ENCODE measurements around the gene KLF17.

DNA sequence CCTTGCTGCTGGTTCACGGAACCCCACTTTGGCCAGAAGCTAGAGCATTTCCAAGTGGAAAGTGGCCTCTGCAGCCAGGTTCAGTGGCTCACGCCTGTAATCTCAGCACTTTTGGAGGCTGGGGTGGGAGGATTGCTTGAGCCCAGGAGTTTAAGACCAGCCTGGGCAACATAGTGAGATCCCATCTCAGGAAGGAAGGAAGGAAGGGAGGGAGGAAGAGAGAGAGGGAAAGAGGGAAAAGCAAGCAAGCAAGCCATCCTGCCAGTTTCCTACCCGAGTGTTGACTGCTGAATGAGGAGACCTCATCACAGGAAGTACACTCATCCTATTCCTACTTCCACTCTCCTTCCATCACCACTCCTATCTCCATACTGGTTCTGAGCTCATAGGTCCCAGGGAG lies 12.8 kb upstream of the KLF17 start:
- TF ChIP-seq FOXM1 (IDR thresholded peaks at IDR 0.05; ENCODE audit: borderline replicate concordance, low read depth) (no peak), RAD21 (IDR thresholded peaks at IDR 0.05; ENCODE audit: low read depth) (no peak), EGR1 (IDR thresholded peaks at IDR 0.05) (no peak), CREB1 (IDR thresholded peaks at IDR 0.05; ENCODE audit: low read depth) (no peak), CEBPB (IDR thresholded peaks at IDR 0.05) (no peak), TAF1 (IDR thresholded peaks at IDR 0.05; ENCODE audit: low read depth) (no peak), TCF12 (IDR thresholded peaks at IDR 0.05; ENCODE audit: low read depth) (no peak), EP300 (IDR thresholded peaks at IDR 0.05; ENCODE audit: borderline replicate concordance) (no peak), ZBTB7A (IDR thresholded peaks at IDR 0.05; ENCODE audit: low read depth) (no peak), YY1 (IDR thresholded peaks at IDR 0.05; ENCODE audit: low read depth) (no peak)
- TF ChIP-seq, protein P1, sequence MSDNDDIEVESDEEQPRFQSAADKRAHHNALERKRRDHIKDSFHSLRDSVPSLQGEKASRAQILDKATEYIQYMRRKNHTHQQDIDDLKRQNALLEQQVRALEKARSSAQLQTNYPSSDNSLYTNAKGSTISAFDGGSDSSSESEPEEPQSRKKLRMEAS (IDR thresholded peaks at IDR 0.05) = no peak
- TF ChIP-seq, protein P2, sequence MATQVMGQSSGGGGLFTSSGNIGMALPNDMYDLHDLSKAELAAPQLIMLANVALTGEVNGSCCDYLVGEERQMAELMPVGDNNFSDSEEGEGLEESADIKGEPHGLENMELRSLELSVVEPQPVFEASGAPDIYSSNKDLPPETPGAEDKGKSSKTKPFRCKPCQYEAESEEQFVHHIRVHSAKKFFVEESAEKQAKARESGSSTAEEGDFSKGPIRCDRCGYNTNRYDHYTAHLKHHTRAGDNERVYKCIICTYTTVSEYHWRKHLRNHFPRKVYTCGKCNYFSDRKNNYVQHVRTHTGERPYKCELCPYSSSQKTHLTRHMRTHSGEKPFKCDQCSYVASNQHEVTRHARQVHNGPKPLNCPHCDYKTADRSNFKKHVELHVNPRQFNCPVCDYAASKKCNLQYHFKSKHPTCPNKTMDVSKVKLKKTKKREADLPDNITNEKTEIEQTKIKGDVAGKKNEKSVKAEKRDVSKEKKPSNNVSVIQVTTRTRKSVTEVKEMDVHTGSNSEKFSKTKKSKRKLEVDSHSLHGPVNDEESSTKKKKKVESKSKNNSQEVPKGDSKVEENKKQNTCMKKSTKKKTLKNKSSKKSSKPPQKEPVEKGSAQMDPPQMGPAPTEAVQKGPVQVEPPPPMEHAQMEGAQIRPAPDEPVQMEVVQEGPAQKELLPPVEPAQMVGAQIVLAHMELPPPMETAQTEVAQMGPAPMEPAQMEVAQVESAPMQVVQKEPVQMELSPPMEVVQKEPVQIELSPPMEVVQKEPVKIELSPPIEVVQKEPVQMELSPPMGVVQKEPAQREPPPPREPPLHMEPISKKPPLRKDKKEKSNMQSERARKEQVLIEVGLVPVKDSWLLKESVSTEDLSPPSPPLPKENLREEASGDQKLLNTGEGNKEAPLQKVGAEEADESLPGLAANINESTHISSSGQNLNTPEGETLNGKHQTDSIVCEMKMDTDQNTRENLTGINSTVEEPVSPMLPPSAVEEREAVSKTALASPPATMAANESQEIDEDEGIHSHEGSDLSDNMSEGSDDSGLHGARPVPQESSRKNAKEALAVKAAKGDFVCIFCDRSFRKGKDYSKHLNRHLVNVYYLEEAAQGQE (IDR thresholded peaks at IDR 0.05; ENCODE audit: low read depth) = no peak
- TF ChIP-seq, protein P3, sequence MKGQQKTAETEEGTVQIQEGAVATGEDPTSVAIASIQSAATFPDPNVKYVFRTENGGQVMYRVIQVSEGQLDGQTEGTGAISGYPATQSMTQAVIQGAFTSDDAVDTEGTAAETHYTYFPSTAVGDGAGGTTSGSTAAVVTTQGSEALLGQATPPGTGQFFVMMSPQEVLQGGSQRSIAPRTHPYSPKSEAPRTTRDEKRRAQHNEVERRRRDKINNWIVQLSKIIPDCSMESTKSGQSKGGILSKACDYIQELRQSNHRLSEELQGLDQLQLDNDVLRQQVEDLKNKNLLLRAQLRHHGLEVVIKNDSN (IDR thresholded peaks at IDR 0.05) = no peak
